Fibroblast of skin of right quadriceps (primary cell): ENCODE data around the gene NUP133.
"Not testable (repeated sequence)": the region's sequence is repeated elsewhere in the genome, so short reads cannot be mapped to it uniquely, and the experiment has no call there.

Source experiments
- DNase-seq: peaks from one replicate; pipeline ENCODE4 v3.0.0-alpha.2; 2013

The NUP133 gene

GRCh38 chr1:229507951-229508822 is at the start of gene NUP133:
TSS of gene NUP133 (minus strand) at chr1:229508341. CDS start at chr1:229508249, 92 bp downstream.
- peak; percentile 98 for DNase-seq

GRCh38 chr1:229557200-229557850 is 49.2 kb upstream of the NUP133 start:
- DNase-seq = peak; percentile 27

GRCh38 chr1:229554886-229555621 is 46.9 kb upstream of the NUP133 start:
- peak; percentile 36 for DNase-seq

- no peak for DNase-seq
Observed at GRCh38 chr1:229553621-229554130, 45.5 kb upstream of the NUP133 start.

GRCh38 chr1:229552732-229553131 is 44.6 kb upstream of the NUP133 start:
- no peak for DNase-seq

GRCh38 chr1:229550812-229551567 is 42.8 kb upstream of the NUP133 start:
- no peak for DNase-seq

GRCh38 chr1:229547542-229547941 is 39.4 kb upstream of the NUP133 start:
- DNase-seq = no peak

GRCh38 chr1:229544587-229544986 is 36.4 kb upstream of the NUP133 start:
- DNase-seq = no peak

GRCh38 chr1:229539863-229540506 is 31.8 kb upstream of the NUP133 start:
- DNase-seq = no peak

GRCh38 chr1:229538945-229539344 is 30.8 kb upstream of the NUP133 start:
- DNase-seq = no peak

- DNase-seq = no peak
Observed at GRCh38 chr1:229537894-229538293, 29.8 kb upstream of the NUP133 start.

- no peak for DNase-seq
Observed at GRCh38 chr1:229536982-229537381, 28.8 kb upstream of the NUP133 start.

- DNase-seq = peak; percentile 27
Observed at GRCh38 chr1:229535230-229535629, 27.1 kb upstream of the NUP133 start.

- DNase-seq = no peak
Observed at GRCh38 chr1:229531326-229531725, 23.2 kb upstream of the NUP133 start.

GRCh38 chr1:229529639-229530038 is 21.5 kb upstream of the NUP133 start:
- DNase-seq = no peak

- no peak for DNase-seq
Observed at GRCh38 chr1:229526695-229527094, 18.6 kb upstream of the NUP133 start.

GRCh38 chr1:229523052-229523451 is 14.9 kb upstream of the NUP133 start:
- DNase-seq = no peak

- DNase-seq = peak; percentile 65
Observed at GRCh38 chr1:229514578-229515275, 6.6 kb upstream of the NUP133 start.

- not testable (repeated sequence) for DNase-seq
Observed at GRCh38 chr1:229511625-229512024, 3.5 kb upstream of the NUP133 start.

GRCh38 chr1:229511201-229511600 is 3.1 kb upstream of the NUP133 start:
- DNase-seq = not testable (repeated sequence)

GRCh38 chr1:229509576-229509975 is 1.4 kb upstream of the NUP133 start:
- no peak for DNase-seq
